BJ (cell line): ENCODE data around the gene EFCAB10. TPM values are rescaled to one million over a fixed set of nuclear protein-coding genes. Genes with fewer than 3 reads are reported as not detected.

ENCODE experiments used
- CTCF ChIA-PET: fragments of 350-600 bp; formaldehyde crosslinking; extraction: SDS; loops from one replicate; lab custom pipeline; 2021; ENCODE audit warnings: antibody characterized with exemption, inconsistent platforms; lab: Yijun Ruan, JAX
- POLR2A ChIA-PET: fragments of 300-600 bp; sonication (Branson Sonifier 250); formaldehyde crosslinking; extraction: SDS; loops from one replicate; lab custom pipeline; 2021; ENCODE audit warnings: antibody characterized with exemption; lab: Charles Lee
- DNase-seq: peaks from one replicate; pipeline ENCODE4 v3.0.0-alpha.2; 2011; ENCODE audit warnings: low read depth
- H3K27me3 ChIP-seq: 2 replicates; pipeline ENCODE4 v1.6.0; 2011; ENCODE audit warnings: low read length; ENCODE audit not compliant: control insufficient read depth, insufficient read depth
- H3K36me3 ChIP-seq: 2 replicates; pipeline ENCODE4 v1.5.1; 2011; ENCODE audit warnings: low read length; ENCODE audit not compliant: control insufficient read depth, insufficient read depth
- H3K4me3 ChIP-seq: 2 replicates; pipeline ENCODE4 v1.5.1; 2011; ENCODE audit warnings: low read depth, mild to moderate bottlenecking, control low read depth, low read length
- polyA plus RNA-seq: library from polyadenylated mRNA; depleted of rRNA; stranded (reverse); fragments of >200 nt; gene quantifications from 2 replicates; pipeline ENCODE4 v1.2.3, GENCODE V29; 2011
- TF ChIP-seq, protein P1 (sequence below): IDR thresholded peaks from 2 replicates; pipeline ENCODE4 v1.5.1; 2011; ENCODE audit warnings: low read depth, mild to moderate bottlenecking, control low read depth, inconsistent platforms, low read length, moderate library complexity; ENCODE audit not compliant: insufficient read depth

The EFCAB10 gene
- polyA plus RNA-seq, 1 experiment: not detected

DNA sequence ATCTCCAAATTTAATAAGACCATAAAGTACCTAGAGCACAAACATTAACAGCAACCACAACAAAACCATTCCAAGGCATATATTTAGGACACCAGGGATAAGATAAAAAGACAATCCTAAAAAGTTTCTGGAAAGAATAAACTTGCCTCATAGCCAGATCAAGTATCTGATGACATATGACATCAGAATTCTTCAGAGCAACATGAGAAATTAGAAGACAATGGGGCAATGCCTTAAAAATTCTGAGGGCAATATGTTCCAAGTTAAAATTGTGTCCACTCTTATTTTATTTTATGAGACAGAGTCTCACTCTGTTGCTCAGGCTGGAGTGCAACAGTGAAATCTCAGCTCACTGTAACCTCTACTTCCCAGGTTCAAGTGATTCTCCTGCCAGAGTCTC is 2.8 kb downstream of the EFCAB10 start:
- DNase-seq: no peak
- ChIA-PET CTCF (no interaction called here), POLR2A (no interaction called here)
- Histone ChIP-seq H3K27me3 (no peaks in the 10 kb centered on the region), H3K36me3 (no peaks in the 10 kb centered on the region), H3K4me3 (no peak overlapping the region)
- TF ChIP-seq, protein P1, sequence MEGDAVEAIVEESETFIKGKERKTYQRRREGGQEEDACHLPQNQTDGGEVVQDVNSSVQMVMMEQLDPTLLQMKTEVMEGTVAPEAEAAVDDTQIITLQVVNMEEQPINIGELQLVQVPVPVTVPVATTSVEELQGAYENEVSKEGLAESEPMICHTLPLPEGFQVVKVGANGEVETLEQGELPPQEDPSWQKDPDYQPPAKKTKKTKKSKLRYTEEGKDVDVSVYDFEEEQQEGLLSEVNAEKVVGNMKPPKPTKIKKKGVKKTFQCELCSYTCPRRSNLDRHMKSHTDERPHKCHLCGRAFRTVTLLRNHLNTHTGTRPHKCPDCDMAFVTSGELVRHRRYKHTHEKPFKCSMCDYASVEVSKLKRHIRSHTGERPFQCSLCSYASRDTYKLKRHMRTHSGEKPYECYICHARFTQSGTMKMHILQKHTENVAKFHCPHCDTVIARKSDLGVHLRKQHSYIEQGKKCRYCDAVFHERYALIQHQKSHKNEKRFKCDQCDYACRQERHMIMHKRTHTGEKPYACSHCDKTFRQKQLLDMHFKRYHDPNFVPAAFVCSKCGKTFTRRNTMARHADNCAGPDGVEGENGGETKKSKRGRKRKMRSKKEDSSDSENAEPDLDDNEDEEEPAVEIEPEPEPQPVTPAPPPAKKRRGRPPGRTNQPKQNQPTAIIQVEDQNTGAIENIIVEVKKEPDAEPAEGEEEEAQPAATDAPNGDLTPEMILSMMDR: no peak

DNA sequence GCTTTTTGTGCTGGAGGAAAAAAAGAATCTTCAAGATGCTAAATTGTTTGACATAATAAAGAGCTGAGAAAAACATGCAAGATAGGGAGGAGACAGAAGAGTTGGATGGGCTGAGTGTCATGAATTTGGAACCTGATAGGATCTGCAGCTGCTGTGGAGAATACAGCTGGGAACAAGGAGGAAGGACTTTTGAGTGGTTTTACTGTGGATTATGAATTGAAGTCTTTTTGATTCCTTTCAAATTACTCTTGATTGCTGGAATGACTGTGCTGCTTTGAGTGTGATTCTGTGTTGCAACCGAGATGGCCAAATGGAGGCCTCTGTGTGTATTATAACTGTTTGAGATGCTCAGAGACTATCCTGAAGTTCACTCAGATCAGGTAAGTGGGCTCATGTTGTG is 4.0 kb downstream of the EFCAB10 start:
- no peak for DNase-seq
- TF ChIP-seq, protein P1: no peak
- Histone ChIP-seq H3K4me3 (no peak overlapping the region), H3K36me3 (no peaks in the 10 kb centered on the region), H3K27me3 (no peaks in the 10 kb centered on the region)
- CTCF ChIA-PET: interaction anchor here (2.3 kb wide), 1 partner anchor 12 kb away, joined by 6 read pairs; no protein-coding TSS in a partner anchor
- POLR2A ChIA-PET: no interaction called here

DNA sequence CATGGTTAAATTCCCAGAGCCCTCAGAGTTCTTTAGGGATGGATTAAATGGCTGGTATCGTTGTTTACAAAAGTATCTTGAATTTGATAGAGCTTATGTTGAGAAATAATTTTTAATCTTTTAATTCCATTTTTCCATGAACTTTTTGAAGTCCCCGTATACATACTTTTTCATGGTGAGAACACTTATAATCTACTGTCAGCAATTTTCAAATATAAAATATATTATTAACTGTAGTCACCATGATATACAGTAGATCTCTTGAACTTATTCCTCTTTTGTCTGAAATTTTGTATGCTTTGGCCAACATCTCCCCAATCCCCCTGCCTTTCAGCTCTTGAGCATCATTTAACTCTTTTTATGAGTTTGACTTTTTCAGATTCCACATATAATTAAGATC is 9.4 kb downstream of the EFCAB10 start:
- ChIA-PET POLR2A (no interaction called here), CTCF (interaction anchor here (1.0 kb wide), 1 partner anchor 28 kb away, joined by 3 read pairs; no protein-coding TSS in a partner anchor)
- no peak for DNase-seq
- H3K36me3 ChIP-seq: 0 out of 2 replicates have a peak, but pooled peaks cover 1% of the 10 kb centered on the region
- TF ChIP-seq, protein P1: no peak
- no peak overlapping the region for H3K4me3 ChIP-seq
- H3K27me3 ChIP-seq: no peaks in the 10 kb centered on the region

DNA sequence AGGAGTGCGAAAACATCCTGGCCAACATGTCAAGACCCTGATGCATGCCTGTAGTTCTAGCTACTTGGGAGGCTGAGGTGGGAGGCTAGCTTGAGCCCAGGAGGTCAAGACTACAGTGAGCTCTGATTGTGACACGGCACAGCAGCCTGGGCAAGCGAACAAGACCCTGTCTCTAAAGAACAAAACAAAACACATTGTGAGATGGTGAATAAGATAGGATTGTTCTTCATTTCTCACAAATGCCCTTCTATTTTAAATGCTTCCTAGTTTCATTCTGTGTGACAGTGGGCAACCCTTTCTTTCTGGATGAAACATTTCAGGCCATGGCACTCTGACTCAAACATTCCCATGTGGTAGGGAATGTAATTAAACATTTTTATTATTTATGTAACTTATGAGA is 13.5 kb downstream of the EFCAB10 start:
- ChIA-PET POLR2A (no interaction called here), CTCF (interaction anchor here (0.9 to 1.0 kb wide), 2 partner anchors 17 to 23 kb away, joined by 3 to 4 read pairs; no protein-coding TSS in a partner anchor)
- Histone ChIP-seq H3K4me3 (no peak overlapping the region), H3K27me3 (no peaks in the 10 kb centered on the region), H3K36me3 (peaks cover 6% of the 10 kb centered on the region)
- no peak for DNase-seq
- TF ChIP-seq, protein P1: no peak

DNA sequence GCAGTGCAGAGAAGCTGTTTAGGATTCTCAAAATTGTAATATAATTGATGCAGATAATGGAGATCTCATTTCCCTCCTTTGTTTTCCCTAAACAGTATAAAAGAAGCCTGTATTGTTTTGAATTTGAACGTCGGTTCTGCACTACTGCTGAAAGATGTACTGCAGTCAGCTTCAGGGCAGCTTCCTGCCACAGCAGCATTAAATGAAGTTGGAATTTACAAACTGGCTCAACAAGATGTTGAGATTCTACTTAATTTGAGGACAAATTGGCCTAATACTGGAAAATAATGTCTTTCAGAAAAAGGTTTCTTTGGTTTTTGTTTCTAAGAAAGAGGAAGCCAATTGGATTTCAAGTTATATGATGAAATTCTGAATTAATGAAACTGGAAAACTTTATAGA is 14.3 kb downstream of the EFCAB10 start:
- peaks cover 6% of the 10 kb centered on the region for H3K36me3 ChIP-seq
- H3K27me3 ChIP-seq: no peaks in the 10 kb centered on the region
- POLR2A ChIA-PET: no interaction called here
- CTCF ChIA-PET: interaction anchor here (0.5 to 1.1 kb wide), 4 partner anchors 18 to 35 kb away, joined by 3 to 4 read pairs (median 4); partner anchors contain the start of gene RINT1
- TF ChIP-seq, protein P1: no peak
- no peak for DNase-seq
- no peak overlapping the region for H3K4me3 ChIP-seq
